GM12875 (cell line): ENCODE data around the gene PLA2G5.

ENCODE experiments used
- H3K4me3 ChIP-seq: one replicate; pipeline ENCODE4 v1.5.1; 2011; ENCODE audit warnings: low read depth, low read length, control low read depth
- TF ChIP-seq, protein P1 (sequence below): IDR thresholded peaks from 2 replicates; pipeline ENCODE4 v1.5.1; 2011; ENCODE audit warnings: low read depth, mild to moderate bottlenecking, control low read depth, inconsistent platforms, low read length, moderate library complexity, borderline replicate concordance; ENCODE audit not compliant: insufficient read depth

The PLA2G5 gene

DNA sequence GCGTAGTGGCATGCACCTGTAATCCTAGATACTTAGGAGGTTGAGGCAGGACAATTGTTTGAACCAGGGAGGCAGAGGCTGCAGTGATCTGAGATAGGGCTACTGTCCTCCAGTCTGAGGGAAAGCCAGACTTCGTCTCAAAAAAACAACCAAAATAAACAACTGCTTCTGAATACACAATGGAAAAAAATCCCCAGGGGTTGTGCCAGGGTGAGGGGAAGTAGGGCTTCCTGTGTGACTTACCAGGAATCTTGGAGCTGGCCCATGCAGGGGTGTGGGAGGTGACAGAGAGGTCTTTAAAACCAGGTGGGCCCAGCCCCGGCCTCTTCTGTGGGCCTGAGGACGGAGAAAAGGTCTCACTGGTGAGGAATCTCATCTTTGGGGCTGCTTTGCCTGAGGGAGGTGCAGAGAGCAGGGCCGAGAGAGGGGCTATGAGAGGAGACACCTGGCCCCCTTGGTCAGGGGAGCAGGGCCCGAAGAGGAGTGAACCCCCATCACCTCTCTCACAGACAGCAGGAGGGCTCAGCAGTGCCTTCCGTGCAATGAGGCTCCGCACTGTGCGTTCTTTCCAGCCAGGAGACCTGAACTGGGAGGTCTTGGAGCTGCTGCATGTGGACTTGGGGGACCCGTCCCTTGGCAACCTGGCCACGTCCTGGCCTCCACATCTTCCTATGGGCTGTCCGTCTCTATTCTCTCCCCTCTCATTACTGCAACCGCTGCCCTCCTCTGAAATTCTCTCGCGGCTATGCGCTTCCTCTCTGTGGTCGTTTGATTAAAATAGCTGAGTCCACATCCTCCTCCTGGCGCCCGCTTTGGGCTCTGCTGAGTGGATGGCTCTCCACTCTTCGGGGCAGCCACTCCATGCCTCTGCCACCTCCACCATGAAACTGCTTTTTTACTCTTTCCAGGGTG lies 10.7 kb downstream of the PLA2G5 start:
- TF ChIP-seq, protein P1, sequence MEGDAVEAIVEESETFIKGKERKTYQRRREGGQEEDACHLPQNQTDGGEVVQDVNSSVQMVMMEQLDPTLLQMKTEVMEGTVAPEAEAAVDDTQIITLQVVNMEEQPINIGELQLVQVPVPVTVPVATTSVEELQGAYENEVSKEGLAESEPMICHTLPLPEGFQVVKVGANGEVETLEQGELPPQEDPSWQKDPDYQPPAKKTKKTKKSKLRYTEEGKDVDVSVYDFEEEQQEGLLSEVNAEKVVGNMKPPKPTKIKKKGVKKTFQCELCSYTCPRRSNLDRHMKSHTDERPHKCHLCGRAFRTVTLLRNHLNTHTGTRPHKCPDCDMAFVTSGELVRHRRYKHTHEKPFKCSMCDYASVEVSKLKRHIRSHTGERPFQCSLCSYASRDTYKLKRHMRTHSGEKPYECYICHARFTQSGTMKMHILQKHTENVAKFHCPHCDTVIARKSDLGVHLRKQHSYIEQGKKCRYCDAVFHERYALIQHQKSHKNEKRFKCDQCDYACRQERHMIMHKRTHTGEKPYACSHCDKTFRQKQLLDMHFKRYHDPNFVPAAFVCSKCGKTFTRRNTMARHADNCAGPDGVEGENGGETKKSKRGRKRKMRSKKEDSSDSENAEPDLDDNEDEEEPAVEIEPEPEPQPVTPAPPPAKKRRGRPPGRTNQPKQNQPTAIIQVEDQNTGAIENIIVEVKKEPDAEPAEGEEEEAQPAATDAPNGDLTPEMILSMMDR, result no peak

DNA sequence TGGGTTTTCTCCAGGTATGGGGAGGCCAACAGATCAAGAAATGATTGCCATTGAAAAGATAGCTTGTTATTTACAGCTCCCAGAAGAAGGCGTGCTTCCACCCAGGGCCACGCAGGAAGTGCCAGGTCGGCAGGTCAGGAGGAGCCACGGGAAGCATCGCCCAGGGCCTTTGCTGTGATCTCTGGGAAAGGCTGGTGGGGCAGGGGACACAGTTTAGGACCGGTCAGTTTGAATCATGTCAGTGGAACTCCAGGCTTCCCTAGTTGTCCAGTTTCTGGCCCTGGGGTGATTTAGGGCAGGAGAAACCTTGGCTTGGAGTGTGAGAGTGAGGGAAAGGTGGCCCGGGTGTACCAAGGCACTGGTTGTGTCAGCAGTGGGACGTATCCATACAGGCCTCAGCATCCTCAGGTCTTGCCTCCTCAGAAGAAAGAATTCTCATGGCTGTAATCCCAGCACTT lies 11.4 kb downstream of the PLA2G5 start:
- H3K4me3 ChIP-seq, result no peak overlapping the region
- TF ChIP-seq, protein P1, result no peak

More for the DNA sequence above, 10.7 kb downstream of the PLA2G5 start:
- H3K4me3 ChIP-seq, result peak overlapping the region; percentile 24

DNA sequence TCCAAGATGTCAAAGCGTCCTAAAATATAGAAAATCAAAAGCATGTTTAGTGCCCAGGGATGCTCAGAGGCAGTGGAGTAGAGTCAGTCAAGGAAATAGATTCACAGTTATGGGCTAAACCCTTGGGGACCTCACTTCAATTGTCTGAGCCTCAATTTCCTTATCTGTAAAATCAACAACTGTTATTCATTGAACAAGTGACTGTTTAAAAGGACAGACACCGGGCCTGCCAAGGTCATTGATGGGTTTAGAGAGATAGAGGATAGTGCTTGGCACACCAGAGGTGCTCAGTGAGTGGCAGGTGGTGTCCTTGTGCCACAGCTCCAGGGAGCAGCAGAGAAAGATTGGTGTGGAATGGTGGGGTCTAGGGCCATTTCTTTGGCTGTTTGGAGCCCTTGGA lies 12.8 kb downstream of the PLA2G5 start:
- no peak overlapping the region for H3K4me3 ChIP-seq
- TF ChIP-seq, protein P1, result no peak

GRCh38 chr1:20083178-20083944 lies 13.4 kb downstream of the PLA2G5 start:
- H3K4me3 ChIP-seq, result no peak overlapping the region
- TF ChIP-seq, protein P1, result no peak

DNA sequence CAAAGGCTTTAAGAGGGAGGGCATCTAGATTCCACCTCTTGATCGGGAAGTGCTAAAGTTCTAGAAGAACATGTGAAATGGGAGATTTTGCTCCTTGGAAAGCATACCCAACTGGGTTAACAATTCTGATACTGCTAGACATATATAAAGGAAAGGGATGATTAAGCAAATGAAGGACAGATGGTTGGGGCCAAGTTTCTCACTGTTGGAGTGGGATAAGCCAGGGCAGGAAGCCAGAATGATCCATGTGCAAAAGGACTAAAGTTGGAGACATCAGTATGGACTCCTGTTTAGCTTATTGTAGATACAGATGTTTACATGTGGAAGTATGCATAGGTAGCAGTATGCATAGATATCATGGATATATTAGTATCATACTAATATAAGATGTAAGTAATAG lies 16.8 kb downstream of the PLA2G5 start:
- no peak overlapping the region for H3K4me3 ChIP-seq
- TF ChIP-seq, protein P1, result no peak

DNA sequence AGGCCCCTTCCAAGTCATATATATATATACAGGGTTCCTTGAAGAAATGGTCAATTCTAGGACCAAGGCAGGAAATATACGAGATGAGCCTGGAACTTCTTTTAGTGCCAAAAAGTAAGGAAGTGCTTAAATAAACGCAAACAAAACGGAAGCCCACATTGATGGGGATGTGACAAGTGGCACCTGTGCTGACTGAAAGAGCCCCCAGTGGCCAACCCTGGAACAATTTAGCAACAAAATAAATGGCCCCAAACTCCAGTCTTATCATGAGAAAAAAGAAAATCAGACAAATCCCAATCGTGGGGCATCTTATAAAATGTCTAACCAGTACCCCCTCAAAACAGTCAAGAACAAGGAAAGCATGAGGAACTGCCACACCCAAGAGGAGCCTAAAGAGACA lies 17.7 kb downstream of the PLA2G5 start:
- TF ChIP-seq, protein P1, result peak; percentile 54
- H3K4me3 ChIP-seq, result no peak overlapping the region
